Lower lobe of right lung (tissue), 2 donors: ENCODE measurements around the gene TMEM232. TPM values are rescaled to one million over a fixed set of nuclear protein-coding genes. Genes with fewer than 3 reads are reported as not detected.

Source experiments
- ATAC-seq, 2 donors: fragments of 200-7000 bp; cut with Tn5 transposase; one replicate each; pipeline ENCODE4 v1.9.1; 2020 to 2022; ENCODE audit warnings: mild to moderate bottlenecking in 2 of 2, moderate library complexity in 2 of 2
- DNase-seq: peaks from one replicate; pipeline ENCODE4 v3.0.0-alpha.2; 2020
- H3K27ac ChIP-seq: fragments of 200-600 bp; one replicate; pipeline ENCODE4 v1.8.0; 2022
- H3K27me3 ChIP-seq: fragments of 200-600 bp; one replicate; pipeline ENCODE4 v1.8.0; 2022; ENCODE audit warnings: low read depth
- H3K36me3 ChIP-seq: fragments of 200-600 bp; one replicate; pipeline ENCODE4 v1.8.0; 2022; ENCODE audit warnings: mild to moderate bottlenecking
- H3K4me1 ChIP-seq: fragments of 200-600 bp; one replicate; pipeline ENCODE4 v1.8.0; 2022
- H3K4me3 ChIP-seq: fragments of 200-600 bp; one replicate; pipeline ENCODE4 v1.8.0; 2022; ENCODE audit warnings: mild to moderate bottlenecking
- H3K9me3 ChIP-seq: fragments of 200-600 bp; one replicate; pipeline ENCODE4 v1.8.0; 2022
- intact Hi-C: fragments of 100-400 bp; cut with DNase I; formaldehyde crosslinking; loops from one replicate; pipeline ENCODE4 v1.11.0; 2022
- long read RNA-seq: library from polyadenylated mRNA; unstranded; transcript quantifications from one replicate; pipeline ENCODE4 v2.0.0, GENCODE V29; 2021
- total RNA-seq: library from RNA; stranded (reverse); fragmentation: NEBNext Ultra II Directional; extraction: Animal tissue kit (Norgen Biotek cat#: 25700); gene quantifications from one replicate; pipeline ENCODE4 v1.2.1, GENCODE V29; 2021
- TF ChIP-seq, protein P1 (sequence below): fragments of 200-600 bp; IDR thresholded peaks from one replicate; pipeline ENCODE4 v1.8.0; 2022; ENCODE audit warnings: antibody characterized with exemption, mild to moderate bottlenecking
- donor health status: DM: no; HTN: yes; CAD: no; lungs with severe emphysema.

The TMEM232 gene
- 11.4 TPM for total RNA-seq
- long read RNA-seq, partial matches to known transcripts, result 1 of 9 reads
- long read RNA-seq, other reads (novel, unspliced or antisense), result 8 of 9 reads

DNA sequence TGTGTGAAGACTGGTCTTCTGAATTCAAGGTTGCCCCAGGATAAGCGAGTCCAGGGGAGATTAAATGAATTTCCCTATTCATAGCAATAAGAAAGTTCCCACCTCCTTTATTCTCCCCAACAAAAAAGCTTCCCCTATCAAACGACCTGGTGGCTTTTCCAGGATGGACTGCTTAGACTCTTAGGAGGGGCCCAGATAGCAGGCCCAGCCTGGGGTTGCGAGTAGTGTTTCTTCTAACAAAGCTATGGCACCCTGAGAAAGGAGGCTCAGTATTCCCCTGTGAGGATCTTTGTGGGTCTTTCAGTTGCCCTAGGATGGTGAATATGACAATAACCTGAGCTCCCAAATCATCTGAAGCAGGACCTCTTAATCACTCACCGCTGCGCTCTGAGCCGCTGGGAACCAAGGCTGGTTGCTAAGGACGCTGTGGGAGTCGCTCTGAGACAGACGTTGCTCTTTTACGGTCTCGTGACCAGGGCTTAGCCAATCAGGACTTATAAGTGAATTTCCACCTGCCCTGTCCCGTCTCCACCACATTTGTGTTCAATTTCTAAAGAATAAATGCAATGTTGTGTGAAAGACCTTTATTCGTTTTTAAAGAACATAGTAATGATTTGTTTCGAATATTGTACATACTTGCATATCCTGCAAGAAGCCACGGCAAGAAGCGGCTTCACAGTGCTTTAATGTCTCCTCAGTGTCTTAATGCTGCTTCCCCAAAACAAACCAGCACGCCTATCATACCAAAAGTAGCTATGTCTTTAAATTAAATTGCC lies at the start of gene TMEM232:
TMEM232 (minus strand) TSS at position 423 of the 776 bp plus-strand sequence. CDS start 59,319 bp downstream, outside the sequence.
- H3K4me3 ChIP-seq, result peak within 1 kb of the TSS; percentile 55
- peak; percentile 99 to 100 for ATAC-seq

DNA sequence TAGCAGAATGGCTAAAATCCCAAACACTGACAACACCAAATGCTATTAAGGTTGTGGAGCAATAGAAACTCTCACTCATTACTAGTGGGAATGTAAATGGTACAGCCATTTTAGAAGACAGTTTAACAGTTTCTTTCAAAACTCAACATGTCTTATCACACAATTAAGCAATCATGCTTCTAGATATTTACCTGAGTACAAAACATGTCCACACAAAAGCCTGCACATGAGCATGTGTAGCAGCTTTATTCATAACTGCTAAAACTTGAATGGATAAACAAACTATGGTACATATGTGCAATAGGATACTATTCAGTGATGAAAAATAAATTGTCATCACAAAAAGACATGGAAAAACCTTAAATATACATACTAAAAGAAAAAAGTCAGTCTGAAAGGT lies 43.8 kb upstream of the TMEM232 start:
- intact Hi-C loops, result no loop called here
- no peak for ATAC-seq
- Histone ChIP-seq H3K27me3 (no peaks in the 10 kb centered on the region), H3K27ac (no peak overlapping the region), H3K9me3 (no peaks in the 10 kb centered on the region), H3K4me1 (no peaks in the 10 kb centered on the region), H3K4me3 (no peak overlapping the region), H3K36me3 (no peaks in the 10 kb centered on the region)
- TF ChIP-seq, protein P1, sequence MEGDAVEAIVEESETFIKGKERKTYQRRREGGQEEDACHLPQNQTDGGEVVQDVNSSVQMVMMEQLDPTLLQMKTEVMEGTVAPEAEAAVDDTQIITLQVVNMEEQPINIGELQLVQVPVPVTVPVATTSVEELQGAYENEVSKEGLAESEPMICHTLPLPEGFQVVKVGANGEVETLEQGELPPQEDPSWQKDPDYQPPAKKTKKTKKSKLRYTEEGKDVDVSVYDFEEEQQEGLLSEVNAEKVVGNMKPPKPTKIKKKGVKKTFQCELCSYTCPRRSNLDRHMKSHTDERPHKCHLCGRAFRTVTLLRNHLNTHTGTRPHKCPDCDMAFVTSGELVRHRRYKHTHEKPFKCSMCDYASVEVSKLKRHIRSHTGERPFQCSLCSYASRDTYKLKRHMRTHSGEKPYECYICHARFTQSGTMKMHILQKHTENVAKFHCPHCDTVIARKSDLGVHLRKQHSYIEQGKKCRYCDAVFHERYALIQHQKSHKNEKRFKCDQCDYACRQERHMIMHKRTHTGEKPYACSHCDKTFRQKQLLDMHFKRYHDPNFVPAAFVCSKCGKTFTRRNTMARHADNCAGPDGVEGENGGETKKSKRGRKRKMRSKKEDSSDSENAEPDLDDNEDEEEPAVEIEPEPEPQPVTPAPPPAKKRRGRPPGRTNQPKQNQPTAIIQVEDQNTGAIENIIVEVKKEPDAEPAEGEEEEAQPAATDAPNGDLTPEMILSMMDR, result no peak
- no peak for DNase-seq

More for the DNA sequence above, at the start of gene TMEM232:
- TF ChIP-seq, protein P1, result no peak
- Histone ChIP-seq H3K27me3 (no peaks in the 10 kb centered on the region), H3K9me3 (no peaks in the 10 kb centered on the region), H3K36me3 (no peaks in the 10 kb centered on the region), H3K27ac (no peak within 1 kb of the TSS), H3K4me1 (peaks cover 6% of the 10 kb centered on the region)
- peak; percentile 84 for DNase-seq
- intact Hi-C loops, result no loop called here

DNA sequence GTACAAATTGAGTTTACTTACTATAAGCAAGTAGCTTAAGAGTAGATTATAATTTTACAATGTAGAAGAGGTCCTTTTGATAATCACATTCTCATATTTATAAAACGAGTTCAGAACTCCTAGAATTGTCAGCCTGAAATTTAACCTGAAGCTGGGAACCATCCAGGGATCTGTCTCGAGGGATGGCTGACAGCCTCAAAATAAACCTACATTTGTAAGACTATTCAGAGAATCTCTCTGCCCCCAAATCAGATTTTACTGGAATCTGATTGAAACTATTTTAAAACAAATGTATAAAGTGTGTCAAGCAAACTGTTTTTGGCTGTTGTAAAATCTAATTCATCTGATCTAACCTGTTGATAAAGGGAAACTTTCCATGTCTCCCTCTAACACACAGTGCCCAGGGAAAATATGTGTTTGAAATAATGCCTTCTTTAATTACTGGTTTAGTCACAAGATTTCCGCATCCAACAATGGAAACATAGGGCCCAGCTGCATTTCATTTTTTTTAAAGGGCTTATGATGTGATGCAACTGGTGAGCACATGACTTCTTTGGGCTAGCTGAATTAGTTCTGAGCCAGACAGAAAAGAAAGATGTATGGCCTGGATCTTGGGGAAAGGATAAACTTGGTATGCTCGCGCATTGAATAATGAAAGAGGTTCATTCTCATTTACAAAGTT lies 42.7 kb upstream of the TMEM232 start:
- no peak for ATAC-seq
- H3K36me3 ChIP-seq, result no peaks in the 10 kb centered on the region
- H3K9me3 ChIP-seq, result no peaks in the 10 kb centered on the region
- no peak overlapping the region for H3K27ac ChIP-seq
- TF ChIP-seq, protein P1, result no peak
- intact Hi-C loops, result no loop called here
- DNase-seq, result no peak
- H3K4me3 ChIP-seq, result no peak overlapping the region
- no peaks in the 10 kb centered on the region for H3K4me1 ChIP-seq
- H3K27me3 ChIP-seq, result no peaks in the 10 kb centered on the region

DNA sequence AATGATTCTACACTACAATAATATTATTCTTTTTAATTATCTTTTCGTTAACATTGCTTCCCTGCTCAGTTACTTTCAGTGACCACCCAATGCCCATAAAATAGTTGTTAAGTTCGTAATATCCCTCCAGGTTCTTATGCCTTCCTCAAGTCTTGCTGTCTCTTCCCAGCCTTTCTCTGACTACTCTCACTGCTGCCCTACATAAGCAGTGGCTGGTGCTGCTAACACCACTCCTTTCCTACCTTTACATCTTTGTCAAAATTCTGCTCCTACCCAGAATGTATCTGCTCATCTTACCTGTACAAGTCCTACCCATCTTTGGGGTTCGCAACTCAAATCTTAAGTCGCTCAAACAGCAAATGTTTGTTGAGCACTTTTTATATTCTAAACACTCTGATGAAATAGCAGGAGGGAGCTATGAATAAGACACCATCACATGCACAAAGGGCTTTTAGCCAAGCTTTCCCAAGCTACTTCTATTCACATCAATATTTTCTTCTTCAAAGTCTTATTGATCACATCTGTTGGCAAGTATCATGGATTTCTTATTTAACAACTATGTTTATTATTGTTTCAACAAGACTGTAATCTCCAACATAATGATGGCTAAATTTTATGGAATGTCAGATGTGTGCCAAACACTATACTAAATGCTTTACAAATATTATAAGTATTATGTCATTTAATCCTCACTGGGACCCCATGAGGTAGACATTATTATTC lies 41.8 kb upstream of the TMEM232 start:
- H3K27ac ChIP-seq, result no peak overlapping the region
- no peaks in the 10 kb centered on the region for H3K4me1 ChIP-seq
- intact Hi-C loops, result no loop called here
- no peak overlapping the region for H3K4me3 ChIP-seq
- TF ChIP-seq, protein P1, result no peak
- ATAC-seq, result no peak
- DNase-seq, result no peak
- H3K36me3 ChIP-seq, result peaks cover 2% of the 10 kb centered on the region
- no peaks in the 10 kb centered on the region for H3K27me3 ChIP-seq
- H3K9me3 ChIP-seq, result no peaks in the 10 kb centered on the region

DNA sequence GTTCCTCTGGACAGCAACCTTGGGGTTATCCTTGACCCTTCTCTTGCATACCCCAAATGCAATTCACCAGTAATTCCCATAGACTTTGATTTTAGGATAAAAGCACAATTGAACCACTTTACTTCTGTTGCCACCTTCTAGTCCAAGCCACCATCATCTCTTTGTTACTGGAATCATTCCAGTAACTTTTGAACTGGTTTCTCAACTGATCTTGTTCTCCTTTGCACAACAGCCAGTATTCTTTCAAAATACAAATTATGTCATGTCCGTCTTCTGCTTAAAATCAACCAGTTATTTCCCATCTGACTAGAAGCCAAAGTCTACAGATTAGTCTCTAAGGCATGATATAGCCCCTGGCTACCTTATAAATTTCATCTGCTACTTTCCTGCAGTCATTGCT lies 33.7 kb upstream of the TMEM232 start:
- DNase-seq, result no peak
- intact Hi-C loops, result no loop called here
- H3K4me1 ChIP-seq, result no peaks in the 10 kb centered on the region
- no peak overlapping the region for H3K4me3 ChIP-seq
- no peak overlapping the region for H3K27ac ChIP-seq
- peaks cover 81% of the 10 kb centered on the region for H3K36me3 ChIP-seq
- no peak for ATAC-seq
- H3K27me3 ChIP-seq, result no peaks in the 10 kb centered on the region
- no peaks in the 10 kb centered on the region for H3K9me3 ChIP-seq
- TF ChIP-seq, protein P1, result no peak
